NCI-H146 (cell line): ENCODE results near the gene CFAP58.

ENCODE experiments used
- DNase-seq: peaks from one replicate; lab custom pipeline; 2025; lab: John Stamatoyannopoulos, UW

Gene CFAP58

GRCh38 chr10:104480797-104481196 lies 127.2 kb downstream of the CFAP58 start:
- DNase-seq, result no peak

DNA sequence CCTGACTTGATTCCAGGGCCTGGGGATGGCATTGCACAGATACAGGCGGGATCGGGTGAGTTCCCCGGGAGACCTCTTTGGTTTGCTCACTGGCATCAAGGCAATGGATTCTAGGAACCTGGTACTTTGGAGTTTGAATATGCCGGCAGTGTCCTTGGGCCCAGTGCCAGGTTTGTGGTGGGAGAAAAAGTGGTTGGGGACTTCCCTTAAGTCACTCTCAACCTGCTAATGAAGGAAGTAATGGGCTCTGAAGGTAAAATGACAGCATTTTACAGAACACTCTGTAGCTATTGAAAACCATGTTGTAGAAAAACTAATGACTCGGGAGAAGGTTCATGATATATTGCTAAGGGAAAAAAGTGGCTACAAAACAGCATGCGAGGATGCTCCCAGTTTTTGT lies 129.9 kb downstream of the CFAP58 start:
- no peak for DNase-seq

DNA sequence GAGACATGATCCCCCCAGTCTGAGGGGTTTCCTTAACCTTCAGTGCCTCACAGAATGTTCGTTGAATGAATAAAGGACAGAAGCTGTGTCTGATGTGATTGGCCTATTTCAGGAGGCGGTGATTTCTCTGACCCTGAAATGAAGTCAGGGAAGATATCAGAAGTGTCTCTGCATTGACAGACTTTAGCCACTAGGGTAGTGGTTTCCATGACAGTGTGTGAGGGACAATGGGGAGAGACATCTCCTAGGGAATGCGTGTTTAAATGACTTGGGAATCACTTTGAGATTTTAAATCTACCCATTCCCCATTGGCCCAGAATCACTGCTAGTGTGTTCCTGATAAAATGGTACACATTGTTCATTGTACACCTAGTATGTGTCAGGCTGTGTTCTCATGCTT lies 132.0 kb downstream of the CFAP58 start:
- no peak for DNase-seq

DNA sequence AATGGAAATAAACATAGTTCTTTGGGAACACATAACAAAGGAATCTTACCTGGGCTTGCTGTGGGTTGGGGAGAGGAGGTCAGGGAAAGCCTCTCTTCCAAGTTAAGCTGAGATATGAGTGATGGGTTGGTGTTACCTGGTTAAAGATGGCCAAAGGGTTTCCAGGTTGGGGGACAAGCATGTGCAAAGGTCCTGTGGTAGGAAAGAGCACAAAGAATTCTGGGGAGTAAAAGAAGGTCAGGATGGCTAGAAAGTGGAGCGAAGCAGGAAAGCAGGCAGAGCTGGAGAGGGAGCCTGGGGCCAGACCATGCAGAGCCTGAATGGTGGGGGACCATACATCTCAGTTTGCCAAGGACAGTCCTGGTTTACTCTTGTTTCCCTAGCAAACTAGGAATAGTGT lies 133.2 kb downstream of the CFAP58 start:
- no peak for DNase-seq

- DNase-seq, result no peak
These were observed 134.3 kb downstream of the CFAP58 start for GRCh38 chr10:104487794-104488438.

GRCh38 chr10:104488439-104488832 lies 134.8 kb downstream of the CFAP58 start:
- DNase-seq, result no peak

GRCh38 chr10:104492329-104492940 lies 138.8 kb downstream of the CFAP58 start:
- no peak for DNase-seq

DNA sequence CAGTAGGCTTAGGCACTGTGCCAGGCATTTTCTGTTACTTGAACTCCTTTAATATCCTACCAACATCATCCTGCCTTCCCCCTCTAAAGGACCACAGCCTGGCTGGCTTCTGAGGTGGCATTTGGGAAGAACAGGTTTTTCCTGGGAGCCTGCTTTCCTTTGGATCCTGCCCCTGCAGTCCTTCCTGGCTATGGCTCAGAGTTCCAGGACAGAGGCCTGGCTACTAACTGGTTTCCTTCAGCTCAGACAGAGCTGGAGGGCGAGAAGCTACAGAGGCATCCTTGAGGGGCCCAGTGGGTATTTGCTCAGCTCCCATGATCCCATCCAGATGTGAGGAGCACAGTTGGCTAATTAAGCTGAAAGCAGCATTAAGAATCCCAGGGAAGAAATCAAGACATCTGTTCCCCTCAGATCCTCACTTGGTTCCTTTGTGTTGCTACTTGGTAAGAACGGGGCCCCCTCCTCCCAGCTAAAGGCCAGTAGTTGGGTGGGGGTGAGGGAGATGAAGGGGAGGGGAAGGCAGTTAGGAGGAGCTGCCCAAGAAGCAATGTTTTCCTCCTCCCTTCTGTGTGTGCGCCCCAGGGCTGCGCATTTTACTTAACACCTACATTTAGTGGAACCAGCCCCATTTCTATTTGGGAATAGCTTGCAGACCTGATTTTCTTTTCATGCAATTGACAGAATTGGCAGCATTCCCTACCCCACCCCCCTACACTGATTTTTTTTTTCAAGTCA lies 144.9 kb downstream of the CFAP58 start:
- DNase-seq, result no peak

GRCh38 chr10:104501449-104501848 lies 147.8 kb downstream of the CFAP58 start:
- DNase-seq, result no peak

DNA sequence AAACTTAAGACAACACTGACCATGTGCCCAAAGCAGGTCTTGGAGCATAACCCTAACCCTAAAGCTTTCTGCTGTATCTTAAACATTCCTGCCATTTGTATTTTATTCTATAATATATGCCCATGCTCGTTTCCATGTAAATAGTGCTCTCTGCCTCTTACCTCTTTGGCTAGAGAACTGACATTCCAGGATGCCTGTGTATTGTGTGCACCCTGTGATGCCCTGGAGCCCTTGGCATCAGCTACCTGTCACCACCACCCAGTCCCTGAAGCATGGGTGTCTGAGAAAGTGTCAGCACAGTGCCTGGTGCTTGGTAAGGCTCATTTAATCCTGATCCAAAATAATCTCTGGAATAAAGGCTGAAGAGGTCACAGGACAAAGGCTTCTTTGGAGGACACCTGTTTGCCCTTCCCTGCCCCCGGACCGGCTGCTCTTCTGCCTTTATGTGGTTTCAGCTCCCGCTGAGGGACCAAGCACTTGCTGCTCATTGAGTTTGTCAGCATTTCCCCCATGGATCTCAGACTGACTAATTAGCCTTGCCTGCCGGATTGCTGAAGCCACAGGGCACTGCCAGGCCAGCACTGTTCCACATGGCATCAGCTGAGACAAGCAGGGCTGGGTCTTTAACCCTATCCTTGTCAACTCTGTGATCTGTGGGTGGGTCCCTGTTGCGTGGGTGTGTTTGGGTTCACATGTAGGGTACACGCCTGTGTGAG lies 148.4 kb downstream of the CFAP58 start:
- DNase-seq, result peak; percentile 34

DNA sequence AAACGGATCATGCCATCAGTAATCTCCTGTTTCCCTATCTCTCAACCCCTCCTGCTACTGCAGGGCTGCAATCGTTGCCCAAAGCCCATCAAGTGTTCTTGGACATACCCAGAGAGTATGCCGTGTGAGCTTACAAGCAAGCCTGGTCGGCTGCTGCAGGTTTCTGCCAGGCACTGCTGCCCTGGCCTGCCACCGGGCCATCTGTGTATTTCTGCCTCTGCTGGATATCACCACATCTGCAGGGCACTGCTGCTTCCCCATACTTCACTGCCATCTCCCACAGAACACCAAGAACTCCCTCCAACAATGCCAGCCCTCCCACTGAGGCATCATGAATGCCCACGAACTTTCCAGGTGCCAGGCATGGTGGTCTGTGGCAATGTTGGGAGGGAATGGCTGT lies 149.3 kb downstream of the CFAP58 start:
- no peak for DNase-seq
